ENCODE data around the gene ZNF576.
"Not testable (repeated sequence)": the region's sequence is repeated elsewhere in the genome, so short reads cannot be mapped to it uniquely, and the experiment has no call there.

Gene ZNF576, protein sequence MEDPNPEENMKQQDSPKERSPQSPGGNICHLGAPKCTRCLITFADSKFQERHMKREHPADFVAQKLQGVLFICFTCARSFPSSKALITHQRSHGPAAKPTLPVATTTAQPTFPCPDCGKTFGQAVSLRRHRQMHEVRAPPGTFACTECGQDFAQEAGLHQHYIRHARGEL

DNA sequence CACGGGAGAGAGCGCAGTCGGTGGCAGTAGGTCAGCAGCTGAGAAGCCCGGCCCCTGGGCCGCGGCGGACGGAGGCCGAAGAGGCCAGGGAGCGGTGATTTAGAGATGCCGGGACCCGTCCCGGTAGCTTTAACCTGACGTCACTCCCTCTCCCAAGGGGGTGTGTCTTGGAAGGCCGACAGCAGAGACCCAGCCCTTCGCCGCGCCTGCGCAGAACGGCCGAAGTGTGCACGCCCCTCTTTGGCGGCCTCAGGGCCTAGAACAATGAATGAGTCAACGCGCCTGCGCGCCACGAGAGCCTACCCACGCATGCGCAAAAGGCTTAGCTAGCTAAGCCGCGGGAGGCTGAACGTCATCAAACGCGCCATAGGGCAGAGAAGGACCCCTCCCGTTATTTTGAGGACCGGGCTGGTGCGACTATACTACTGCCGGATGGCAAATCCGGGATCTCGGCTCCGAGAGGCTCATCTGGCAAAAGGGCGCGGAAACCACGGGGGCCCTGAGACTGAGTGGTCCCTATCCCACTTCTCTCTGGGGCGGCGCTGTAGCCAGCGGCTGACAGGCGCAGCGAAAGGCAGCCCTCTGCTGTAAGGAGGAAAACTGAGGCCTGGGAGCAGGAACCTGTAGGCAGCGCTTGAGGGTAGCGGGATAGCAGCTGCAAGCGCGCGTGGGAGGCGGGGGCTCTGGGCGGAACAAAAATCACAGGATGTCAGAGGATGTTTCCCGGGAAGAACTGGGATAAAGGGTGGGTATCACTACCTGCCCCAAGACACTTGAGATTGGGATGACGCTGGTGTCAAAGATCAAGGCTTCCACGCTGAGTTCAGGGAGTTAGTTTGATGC is at the start of gene ZNF576, which contains the start of gene IRGQ:
ZNF576 (plus strand) TSS at position 597 of the 843 bp plus-strand sequence. CDS start 514 bp downstream, outside the sequence.
IRGQ (minus strand) TSS at position 136 of the 843 bp plus-strand sequence. CDS start 796 bp downstream, outside the sequence.
- peak within 1 kb of the TSS; percentile 99 for H3K27ac Mint-ChIP-seq
- DNase-seq, result peak; percentile 100
- H3K9me3 Mint-ChIP-seq, result no peaks in the 10 kb centered on the region
- H3K4me1 Mint-ChIP-seq, result peaks cover 36% of the 10 kb centered on the region
- peak within 1 kb of the TSS; percentile 91 for H3K4me3 Mint-ChIP-seq
- peaks cover 28% of the 10 kb centered on the region for H3K36me3 Mint-ChIP-seq (ENCODE audit: low read depth)
- ATAC-seq, result peak; percentile 75
- peaks cover 2% of the 10 kb centered on the region for H3K27me3 Mint-ChIP-seq

DNA sequence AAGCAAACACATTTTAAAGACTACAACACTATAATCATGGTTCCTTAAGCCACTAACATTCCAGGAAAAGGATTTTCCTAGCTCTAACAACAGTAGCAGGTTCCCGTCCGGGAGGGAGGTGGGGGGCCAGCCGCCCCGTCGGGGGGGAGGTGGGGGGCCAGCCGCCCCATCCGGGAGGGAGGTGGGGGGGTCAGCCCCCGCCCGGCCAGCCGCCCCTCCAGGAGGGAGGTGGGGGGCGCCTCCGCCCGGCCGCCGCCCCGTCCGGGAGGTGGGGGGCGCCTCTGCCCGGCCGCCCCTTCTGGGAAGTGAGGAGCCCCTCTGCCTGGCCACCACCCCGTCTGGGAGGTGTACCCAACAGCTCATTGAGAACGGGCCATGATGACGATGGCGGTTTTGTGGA is 48.5 kb upstream of the ZNF576 start:
- not testable (repeated sequence) for H3K9me3 Mint-ChIP-seq; H3K4me3 Mint-ChIP-seq; H3K27ac Mint-ChIP-seq; H3K36me3 Mint-ChIP-seq (ENCODE audit: low read depth); DNase-seq; H3K4me1 Mint-ChIP-seq; ATAC-seq; H3K27me3 Mint-ChIP-seq

DNA sequence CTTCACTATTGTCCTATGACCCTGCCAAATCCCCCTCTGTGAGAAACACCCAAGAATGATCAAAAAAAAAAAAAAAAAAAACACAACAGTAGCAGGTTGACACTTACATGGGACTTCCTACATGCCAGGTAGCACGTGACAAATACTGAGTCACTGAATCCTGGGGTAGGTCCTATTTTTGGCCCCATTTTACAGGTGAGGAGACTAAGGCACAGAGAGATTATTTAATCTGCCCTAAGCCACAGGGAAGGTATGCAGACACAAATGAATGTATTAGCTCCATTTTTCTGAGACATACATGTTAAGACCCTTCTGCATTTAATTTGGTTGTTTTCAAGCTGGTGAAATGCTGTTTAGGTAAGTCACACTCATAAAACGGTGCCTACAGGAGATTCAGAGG is 47.7 kb upstream of the ZNF576 start:
- H3K4me3 Mint-ChIP-seq, result no peak overlapping the region
- no peak overlapping the region for H3K27ac Mint-ChIP-seq
- H3K9me3 Mint-ChIP-seq, result no peaks in the 10 kb centered on the region
- H3K36me3 Mint-ChIP-seq (ENCODE audit: low read depth), result peaks cover 4% of the 10 kb centered on the region
- H3K4me1 Mint-ChIP-seq, result no peaks in the 10 kb centered on the region
- DNase-seq, result no peak
- ATAC-seq, result no peak
- no peaks in the 10 kb centered on the region for H3K27me3 Mint-ChIP-seq

DNA sequence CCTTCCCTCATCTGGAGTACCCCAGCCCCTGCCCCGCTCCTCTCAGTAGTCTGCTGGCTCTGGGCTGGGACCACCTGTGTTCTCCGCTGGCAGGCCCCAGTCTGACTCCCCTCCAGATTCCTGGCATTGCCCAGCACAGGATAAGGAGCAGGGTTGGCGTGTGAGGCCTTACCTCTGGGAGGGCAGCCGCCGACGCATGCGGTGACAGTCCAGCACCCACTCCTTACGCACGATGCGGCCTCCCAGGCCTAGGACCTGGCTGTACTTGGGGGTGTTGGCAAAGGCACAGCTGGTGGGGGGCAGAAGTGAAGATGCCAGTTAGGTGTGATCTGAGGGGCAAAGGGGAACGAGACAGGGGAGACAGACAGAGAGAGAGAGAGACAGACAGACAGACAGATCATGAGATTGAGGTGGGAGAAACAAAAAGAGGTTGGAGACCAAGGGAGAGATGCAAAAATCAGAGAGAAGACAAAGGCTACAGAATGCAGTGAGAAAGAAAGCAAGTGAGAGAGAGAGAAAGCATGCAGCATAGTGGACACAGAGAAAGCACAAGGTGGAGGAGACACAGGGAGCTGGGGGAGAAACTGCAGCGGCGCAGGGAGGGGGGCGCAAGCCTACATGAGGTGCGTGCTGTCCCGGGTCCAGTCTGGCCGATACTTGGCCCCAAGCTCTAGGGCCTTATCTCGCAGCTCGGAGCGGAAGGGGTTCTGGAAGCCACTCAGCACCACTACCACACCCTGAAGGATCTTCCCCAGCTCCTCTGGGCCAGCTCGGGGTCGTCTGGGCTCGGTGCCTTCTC is 44.8 kb upstream of the ZNF576 start:
- Mint-ChIP-seq H3K36me3 (ENCODE audit: low read depth) (peaks cover 8% of the 10 kb centered on the region), H3K4me3 (no peak overlapping the region), H3K27ac (no peak overlapping the region), H3K9me3 (no peaks in the 10 kb centered on the region), H3K27me3 (no peaks in the 10 kb centered on the region), H3K4me1 (peaks cover 7% of the 10 kb centered on the region)
- DNase-seq, result no peak
- no peak for ATAC-seq

DNA sequence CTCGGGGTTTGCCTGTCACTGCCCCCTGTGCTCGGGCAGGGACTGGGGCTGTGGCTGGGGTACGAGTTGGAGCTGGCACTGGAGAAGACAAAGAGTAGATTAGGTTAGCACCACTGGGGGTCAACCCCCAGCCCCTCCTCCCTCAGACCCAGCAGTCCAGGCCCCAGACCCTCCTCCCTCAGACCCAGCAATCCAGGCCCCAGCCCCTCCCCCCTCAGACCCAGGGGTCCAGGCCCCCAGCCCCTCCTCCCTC is 44.3 kb upstream of the ZNF576 start:
- ATAC-seq, result no peak

DNA sequence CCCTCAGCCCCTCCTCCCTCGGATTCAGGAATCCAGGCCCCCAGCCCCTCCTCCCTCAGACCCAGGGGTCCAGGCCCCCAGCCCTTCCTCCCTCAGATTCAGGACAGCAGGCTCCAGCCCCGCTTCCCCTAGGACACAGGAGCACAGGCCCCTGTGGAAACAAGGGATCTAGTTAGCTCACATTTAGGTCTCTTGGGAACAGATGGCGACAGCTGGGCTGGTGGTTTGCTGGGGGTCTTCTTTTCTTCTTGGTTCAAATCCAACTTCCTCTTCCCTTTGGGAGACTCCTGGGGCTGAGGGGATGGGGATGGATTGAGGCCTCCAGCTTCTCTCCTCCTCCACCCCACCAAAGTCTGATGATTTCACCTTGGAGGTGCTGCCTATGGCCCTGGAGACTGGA is 43.8 kb upstream of the ZNF576 start:
- Mint-ChIP-seq H3K27ac (no peak overlapping the region), H3K9me3 (no peaks in the 10 kb centered on the region), H3K27me3 (no peaks in the 10 kb centered on the region), H3K36me3 (ENCODE audit: low read depth) (peaks cover 11% of the 10 kb centered on the region), H3K4me1 (peaks cover 10% of the 10 kb centered on the region), H3K4me3 (no peak overlapping the region)
- no peak for ATAC-seq
- no peak for DNase-seq

More for the DNA sequence above, 44.3 kb upstream of the ZNF576 start:
- peaks cover 7% of the 10 kb centered on the region for H3K4me1 Mint-ChIP-seq
- H3K27ac Mint-ChIP-seq, result no peak overlapping the region
- H3K4me3 Mint-ChIP-seq, result no peak overlapping the region
- no peaks in the 10 kb centered on the region for H3K9me3 Mint-ChIP-seq
- no peak for DNase-seq
- peaks cover 8% of the 10 kb centered on the region for H3K36me3 Mint-ChIP-seq (ENCODE audit: low read depth)
- H3K27me3 Mint-ChIP-seq, result no peaks in the 10 kb centered on the region

DNA sequence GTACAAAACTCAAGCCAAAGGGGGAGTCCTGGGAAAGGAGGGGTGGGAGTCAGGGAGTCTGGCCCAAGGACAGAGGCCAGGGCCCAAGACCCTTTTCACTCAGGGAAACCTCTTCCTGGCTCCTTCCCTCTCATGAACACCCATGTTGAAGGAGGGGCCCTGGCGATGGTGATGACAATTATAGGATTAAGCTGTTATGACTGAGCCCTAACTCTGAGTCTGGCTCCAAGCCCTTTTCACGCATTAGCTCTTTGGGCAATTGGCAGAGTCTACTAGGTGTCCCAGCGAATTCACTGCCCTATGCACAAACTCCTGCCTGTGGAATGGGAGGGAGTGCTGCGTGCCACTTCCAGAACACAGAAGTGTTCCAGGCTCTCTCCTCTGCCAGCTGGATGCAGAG is 42.7 kb upstream of the ZNF576 start:
- peaks cover 11% of the 10 kb centered on the region for H3K36me3 Mint-ChIP-seq (ENCODE audit: low read depth)
- H3K4me1 Mint-ChIP-seq, result peaks cover 10% of the 10 kb centered on the region
- H3K27ac Mint-ChIP-seq, result no peak overlapping the region
- no peak for ATAC-seq
- H3K9me3 Mint-ChIP-seq, result no peaks in the 10 kb centered on the region
- no peak for DNase-seq
- no peaks in the 10 kb centered on the region for H3K27me3 Mint-ChIP-seq
- H3K4me3 Mint-ChIP-seq, result no peak overlapping the region

DNA sequence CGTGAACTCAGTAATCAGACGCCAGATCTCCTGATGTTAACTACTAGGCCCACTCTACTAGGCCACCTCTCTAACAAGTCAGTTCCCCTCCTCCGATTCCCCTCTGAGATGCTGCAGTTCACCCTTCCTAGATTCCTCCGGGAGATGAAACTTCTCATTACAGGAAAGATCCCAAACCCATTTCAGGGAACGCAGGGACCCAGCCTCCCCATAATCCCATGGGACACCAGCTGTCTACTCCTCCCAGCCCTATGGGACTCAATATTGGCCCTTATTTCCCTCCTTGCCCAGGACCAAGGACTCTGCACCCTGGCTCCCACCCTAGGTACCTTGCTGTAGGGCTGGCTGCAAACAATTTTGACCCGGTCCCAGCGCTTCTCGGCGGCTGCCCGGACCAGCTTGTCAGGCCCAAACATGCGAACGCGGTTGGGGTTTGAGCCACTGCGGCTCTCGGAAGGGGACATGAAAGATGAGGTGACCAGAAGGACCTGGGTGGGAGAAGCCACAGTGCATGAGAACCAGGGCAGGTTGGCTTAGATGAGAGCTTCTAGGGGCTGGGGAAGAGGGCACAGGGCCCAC is 42.0 kb upstream of the ZNF576 start:
- no peak for ATAC-seq
- no peaks in the 10 kb centered on the region for H3K27me3 Mint-ChIP-seq
- peaks cover 12% of the 10 kb centered on the region for H3K36me3 Mint-ChIP-seq (ENCODE audit: low read depth)
- H3K27ac Mint-ChIP-seq, result no peak overlapping the region
- no peaks in the 10 kb centered on the region for H3K9me3 Mint-ChIP-seq
- no peak overlapping the region for H3K4me3 Mint-ChIP-seq
- H3K4me1 Mint-ChIP-seq, result peaks cover 10% of the 10 kb centered on the region
- DNase-seq, result no peak

DNA sequence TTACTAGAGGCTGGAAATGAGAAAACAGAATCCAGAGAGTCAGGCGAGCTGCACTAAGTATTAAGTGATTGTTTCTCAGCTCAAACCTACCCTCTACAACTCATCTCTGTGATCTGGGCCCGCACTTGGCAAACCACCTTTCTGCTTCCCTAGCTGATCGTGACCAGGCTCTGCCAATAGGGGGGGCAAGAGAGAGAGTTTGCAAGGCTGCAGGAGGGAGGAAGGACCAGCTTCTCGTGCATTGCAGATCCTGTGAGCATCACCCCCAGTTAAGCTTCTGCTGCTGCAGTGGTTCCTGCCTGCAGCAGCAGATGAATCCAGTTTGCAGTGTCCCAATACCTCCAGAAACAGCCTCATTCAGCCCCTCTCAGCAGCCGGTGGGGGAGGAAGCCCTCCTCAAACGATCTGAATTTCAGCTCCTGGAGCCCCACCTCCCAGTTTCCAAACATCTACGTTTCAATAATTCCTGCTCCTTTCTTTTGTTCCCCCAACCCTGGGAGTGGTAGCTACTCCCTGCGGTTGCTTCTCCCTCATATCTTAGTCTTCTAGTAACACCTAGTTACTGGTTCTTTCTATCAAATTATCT is 41.1 kb upstream of the ZNF576 start:
- Mint-ChIP-seq H3K4me1 (peaks cover 14% of the 10 kb centered on the region), H3K4me3 (no peak overlapping the region), H3K9me3 (no peaks in the 10 kb centered on the region), H3K27me3 (no peaks in the 10 kb centered on the region), H3K36me3 (ENCODE audit: low read depth) (peaks cover 15% of the 10 kb centered on the region), H3K27ac (no peak overlapping the region)
- DNase-seq (peak; percentile 82), ATAC-seq (peak; percentile 81)

DNA sequence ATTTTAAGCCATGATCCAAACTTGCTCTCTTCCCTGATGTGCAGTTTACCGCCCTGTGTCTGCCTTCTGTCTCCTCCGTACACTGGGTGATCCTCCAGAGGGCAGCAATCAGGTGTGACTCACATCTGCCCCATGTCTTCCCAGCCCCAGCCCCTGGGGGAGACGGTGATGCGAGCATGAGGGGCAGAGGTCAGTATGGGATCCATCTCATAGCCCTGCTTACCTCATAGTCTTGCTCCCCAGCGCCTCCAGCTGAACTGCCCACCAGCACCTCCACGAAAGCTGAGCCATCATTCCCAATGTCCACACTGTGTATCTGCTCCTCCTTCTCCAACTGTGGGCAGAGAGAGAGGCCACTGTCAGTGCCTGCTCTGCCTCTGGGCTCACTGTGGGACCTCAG is 35.7 kb upstream of the ZNF576 start:
- H3K27ac Mint-ChIP-seq, result peak overlapping the region; percentile 96
- peak; percentile 35 for ATAC-seq
- DNase-seq, result peak; percentile 24
- peaks cover 34% of the 10 kb centered on the region for H3K36me3 Mint-ChIP-seq (ENCODE audit: low read depth)
- peaks cover 56% of the 10 kb centered on the region for H3K4me1 Mint-ChIP-seq
- peaks cover 2% of the 10 kb centered on the region for H3K9me3 Mint-ChIP-seq
- H3K27me3 Mint-ChIP-seq, result no peaks in the 10 kb centered on the region
- no peak overlapping the region for H3K4me3 Mint-ChIP-seq

DNA sequence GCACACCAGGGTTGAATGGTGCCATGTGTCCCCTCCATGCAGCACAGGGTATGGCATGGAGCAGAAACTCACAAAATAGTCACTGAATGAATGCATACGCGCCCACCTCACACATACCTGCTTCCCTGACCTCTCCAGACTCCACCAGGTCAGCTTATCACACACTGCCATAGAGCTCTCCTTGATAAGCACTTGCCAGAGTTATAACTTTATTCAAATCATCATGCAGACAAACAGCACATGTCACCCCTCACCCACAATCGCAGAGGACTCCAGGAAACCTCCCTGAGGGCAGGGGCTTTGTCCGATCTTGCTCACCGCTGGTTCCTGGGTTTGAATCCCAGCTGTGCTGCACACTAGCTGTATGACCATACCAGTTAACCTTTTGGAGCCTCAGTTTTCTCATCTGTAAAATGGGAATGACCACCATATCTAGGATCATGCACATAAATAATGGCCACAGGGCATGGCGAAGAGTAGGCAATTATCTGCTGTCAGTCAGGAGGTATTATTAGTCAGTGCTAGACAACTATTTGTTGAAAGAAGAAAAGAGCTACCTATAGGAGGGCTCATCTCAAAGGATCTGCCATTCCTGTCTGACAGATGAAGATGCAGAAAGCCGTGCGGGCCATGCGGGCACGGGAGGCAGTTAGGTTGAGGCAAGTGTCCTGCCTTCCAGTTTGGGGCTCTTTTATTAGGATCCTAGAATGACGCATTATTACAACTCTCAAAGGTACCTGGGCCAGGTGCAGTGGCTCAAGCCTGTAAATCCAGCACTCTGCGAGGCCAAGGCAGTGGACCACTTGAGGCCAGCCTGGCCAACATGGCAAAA is 35.0 kb upstream of the ZNF576 start:
- no peak for DNase-seq
- Mint-ChIP-seq H3K9me3 (peaks cover 2% of the 10 kb centered on the region), H3K36me3 (ENCODE audit: low read depth) (peaks cover 34% of the 10 kb centered on the region), H3K4me1 (peaks cover 56% of the 10 kb centered on the region), H3K27ac (peak overlapping the region; percentile 96), H3K4me3 (no peak overlapping the region), H3K27me3 (no peaks in the 10 kb centered on the region)
- no peak for ATAC-seq

DNA sequence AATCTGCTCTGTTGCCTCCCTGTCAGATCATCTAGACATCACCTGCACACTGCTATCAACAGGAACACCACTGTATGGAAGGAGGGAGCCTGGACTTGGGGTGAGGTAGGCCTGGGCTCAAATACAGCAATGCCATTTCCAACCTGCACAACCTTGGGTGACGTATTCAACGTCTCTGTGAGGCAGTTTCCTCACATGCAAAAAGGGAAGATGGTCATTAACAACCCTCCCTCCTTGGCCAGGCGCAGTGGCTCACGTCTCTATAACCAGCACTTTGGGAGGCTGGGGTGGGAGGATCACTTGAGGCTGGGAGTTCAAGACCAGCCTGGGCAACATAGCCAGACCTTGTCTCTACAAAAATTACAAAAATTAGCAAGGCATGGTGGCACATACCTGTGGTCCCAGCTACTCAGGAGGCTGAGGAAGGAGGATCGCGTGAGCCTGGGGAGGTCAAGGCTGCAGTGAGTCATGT is 34.1 kb upstream of the ZNF576 start:
- no peak for DNase-seq
- Mint-ChIP-seq H3K4me1 (peaks cover 58% of the 10 kb centered on the region), H3K36me3 (ENCODE audit: low read depth) (peaks cover 33% of the 10 kb centered on the region), H3K27me3 (no peaks in the 10 kb centered on the region), H3K9me3 (peaks cover 2% of the 10 kb centered on the region), H3K27ac (peak overlapping the region; percentile 96), H3K4me3 (peak overlapping the region; percentile 69)
- ATAC-seq, result no peak

DNA sequence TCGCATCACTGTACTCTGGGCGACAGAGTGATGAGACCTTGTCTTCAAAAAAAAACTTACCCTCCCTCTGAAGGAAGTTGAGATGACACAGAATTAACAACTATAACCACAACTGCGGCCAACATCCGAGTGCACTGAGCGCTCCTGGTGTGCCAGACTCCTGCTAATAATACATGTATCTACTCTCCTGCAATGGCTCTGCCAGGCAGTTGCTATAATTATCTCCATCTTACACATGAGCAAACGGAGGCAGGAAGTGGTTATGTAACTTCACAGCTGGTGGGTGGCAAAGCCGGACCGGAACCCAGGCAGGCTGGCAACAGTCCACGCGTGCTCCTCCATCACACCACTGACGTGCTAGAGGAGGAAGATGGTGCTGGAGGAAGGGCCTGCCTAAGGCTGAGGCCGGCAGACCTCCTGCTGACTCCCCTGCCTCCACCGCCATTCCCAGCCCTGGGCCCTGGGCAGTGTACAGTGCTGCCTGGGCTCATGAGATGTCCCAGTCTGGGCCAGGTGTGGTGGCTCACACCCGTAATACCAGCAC is 33.6 kb upstream of the ZNF576 start:
- DNase-seq (peak; percentile 71), ATAC-seq (peak; percentile 95)
- peaks cover 55% of the 10 kb centered on the region for H3K4me1 Mint-ChIP-seq
- no peaks in the 10 kb centered on the region for H3K27me3 Mint-ChIP-seq
- H3K9me3 Mint-ChIP-seq, result peaks cover 2% of the 10 kb centered on the region
- peak overlapping the region; percentile 69 for H3K4me3 Mint-ChIP-seq
- peaks cover 30% of the 10 kb centered on the region for H3K36me3 Mint-ChIP-seq (ENCODE audit: low read depth)
- H3K27ac Mint-ChIP-seq, result peak overlapping the region; percentile 96
